H1 (cell line): ENCODE measurements around the gene C4B. TPM values are rescaled to one million over a fixed set of nuclear protein-coding genes. Genes with fewer than 3 reads are reported as not detected.
"Not testable (repeated sequence)": the region's sequence is repeated elsewhere in the genome, so short reads cannot be mapped to it uniquely, and the experiment has no call there.

Experiments
- CTCF ChIA-PET: fragments of 300-600 bp; sonication (Branson Sonifier 250); formaldehyde crosslinking; loops from one replicate; lab custom pipeline; 2021; ENCODE audit not compliant: partially characterized antibody; lab: Charles Lee
- POLR2A ChIA-PET: fragments of 300-600 bp; sonication (Branson Sonifier 250); formaldehyde crosslinking; loops from one replicate; lab custom pipeline; 2021; ENCODE audit warnings: inconsistent platforms; ENCODE audit not compliant: partially characterized antibody; lab: Charles Lee
- DNase-seq, 2 experiments: peaks; one replicate each; pipeline versions ENCODE4 v3.0.0 to v3.0.0-alpha.2; 2010 to 2022; ENCODE audit warnings: low spot score in 2 of 2, low read depth in 1 of 2, mixed read lengths in 1 of 2
- FAIRE-seq: peaks from 2 replicates; lab custom pipeline; 2011; peaks lifted over from hg19 to GRCh38; lab: Jason Lieb, UNC
- H2AFZ ChIP-seq: 2 replicates; pipeline ENCODE4 v1.8.1; 2012; ENCODE audit warnings: low read length, inconsistent platforms
- H2AK5ac ChIP-seq: 2 replicates; pipeline ENCODE4 v1.6.1; 2013; ENCODE audit warnings: low read depth, low read length
- H2BK120ac ChIP-seq: replicated peaks from 2 replicates; pipeline ENCODE3; 2013; ENCODE audit warnings: low read depth, low read length, inconsistent platforms
- H2BK12ac ChIP-seq: 2 replicates; pipeline ENCODE4 v1.6.1; 2013; ENCODE audit warnings: low read depth, low read length
- H2BK15ac ChIP-seq: 2 replicates; pipeline ENCODE4 v1.6.1; 2013; ENCODE audit warnings: low read length
- H2BK20ac ChIP-seq: 2 replicates; pipeline ENCODE4 v1.6.1; 2013; ENCODE audit warnings: low read length
- H2BK5ac ChIP-seq: 2 replicates; pipeline ENCODE4 v1.6.1; 2013; ENCODE audit warnings: low read depth, low read length
- H3K14ac ChIP-seq: 2 replicates; pipeline ENCODE4 v1.6.1; 2013; ENCODE audit warnings: inconsistent platforms; ENCODE audit not compliant: insufficient read length
- H3K18ac ChIP-seq: 2 replicates; pipeline ENCODE4 v1.6.1; 2013; ENCODE audit warnings: low read length; ENCODE audit errors: extremely low read depth
- H3K23ac ChIP-seq: 2 replicates; pipeline ENCODE4 v1.6.1; 2013; ENCODE audit warnings: inconsistent platforms; ENCODE audit not compliant: insufficient read length
- H3K23me2 ChIP-seq: 2 replicates; pipeline ENCODE4 v1.6.1; 2013; ENCODE audit warnings: low read depth, low read length
- H3K27ac ChIP-seq: 2 replicates; pipeline ENCODE4 v1.6.1; 2011; ENCODE audit warnings: low read depth, low read length, inconsistent platforms
- H3K27me3 ChIP-seq, 4 experiments: replicated peaks in 1 of 4; 1 replicate in 1 of 4; 2 replicates in 3 of 4; pipeline versions ENCODE4 v1.6.1 to v1.8.1; 2011 to 2013; ENCODE audit warnings: low read length in 3 of 4, mild to moderate bottlenecking in 3 of 4, inconsistent platforms in 2 of 4, mixed read lengths in 2 of 4, moderate library complexity in 1 of 4; ENCODE audit not compliant: control insufficient read depth in 3 of 4, insufficient read depth in 3 of 4; ENCODE audit errors: extremely low read depth in 1 of 4
- H3K36me3 ChIP-seq, 4 experiments: 2 replicates each; pipeline versions ENCODE4 v1.6.1 to v1.8.1; 2011 to 2013; ENCODE audit warnings: mild to moderate bottlenecking in 4 of 4, low read length in 3 of 4, moderate library complexity in 2 of 4, control low read depth in 1 of 4, inconsistent platforms in 1 of 4; ENCODE audit not compliant: insufficient read depth in 4 of 4, control insufficient read depth in 2 of 4
- H3K4ac ChIP-seq: replicated peaks from 2 replicates; pipeline ENCODE3; 2013; ENCODE audit warnings: low read length, low read depth, mixed read lengths, inconsistent platforms; ENCODE audit not compliant: insufficient read length
- H3K4me1 ChIP-seq, 4 experiments: replicated peaks in 1 of 4; 1 replicate in 1 of 4; 2 replicates in 3 of 4; pipeline versions ENCODE4 v1.6.1 to v1.8.1; 2011 to 2013; ENCODE audit warnings: low read length in 3 of 4, inconsistent platforms in 2 of 4, mixed read lengths in 1 of 4; ENCODE audit not compliant: insufficient read depth in 4 of 4, control insufficient read depth in 3 of 4
- H3K4me2 ChIP-seq, 2 experiments: 2 replicates each; pipeline versions ENCODE4 v1.6.1 to v1.8.1; 2011 to 2013; ENCODE audit warnings: low read depth in 2 of 2, low read length in 2 of 2, control low read depth in 1 of 2, inconsistent platforms in 1 of 2, mild to moderate bottlenecking in 1 of 2; ENCODE audit not compliant: insufficient read depth in 1 of 2
- H3K4me3 ChIP-seq, 4 experiments: fragments of 200-600, 300-600 bp in 1 of 4; sonication (generic), shearing (Covaris generic), sonication (Bioruptor Twin) in 1 of 4; 2 replicates each; pipeline versions ENCODE4 v1.5.1 to v1.8.1; 2011 to 2016; ENCODE audit warnings: low read length in 4 of 4, low read depth in 3 of 4, control low read depth in 2 of 4, inconsistent platforms in 2 of 4, mild to moderate bottlenecking in 2 of 4, mixed read lengths in 1 of 4, moderate library complexity in 1 of 4; ENCODE audit not compliant: insufficient read depth in 2 of 4; ENCODE audit errors: extremely low read depth in 1 of 4
- H3K56ac ChIP-seq: replicated peaks from 2 replicates; pipeline ENCODE3; 2013; ENCODE audit warnings: low read depth, mild to moderate bottlenecking, mixed read lengths, low read length, inconsistent platforms; ENCODE audit not compliant: insufficient read length
- H3K79me1 ChIP-seq: 2 replicates; pipeline ENCODE4 v1.6.1; 2013; ENCODE audit warnings: low read depth, low read length, control low read depth
- H3K79me2 ChIP-seq, 2 experiments: 2 replicates each; pipeline versions ENCODE4 v1.6.1 to v1.8.1; 2012 to 2013; ENCODE audit warnings: low read length in 2 of 2, mild to moderate bottlenecking in 2 of 2, inconsistent platforms in 1 of 2; ENCODE audit not compliant: insufficient read depth in 2 of 2, control insufficient read depth in 1 of 2
- H3K9ac ChIP-seq, 4 experiments: replicated peaks in 1 of 4; 1 replicate in 1 of 4; 2 replicates in 3 of 4; pipeline versions ENCODE4 v1.6.1 to v1.8.1; 2011 to 2013; ENCODE audit warnings: low read depth in 3 of 4, low read length in 3 of 4, control low read depth in 2 of 4, mild to moderate bottlenecking in 2 of 4, moderate library complexity in 2 of 4, inconsistent platforms in 1 of 4; ENCODE audit errors: extremely low read depth in 1 of 4
- H3K9me3 ChIP-seq, 2 experiments: 2 replicates each; pipeline versions ENCODE4 v1.6.1 to v1.8.1; 2012 to 2013; ENCODE audit warnings: mild to moderate bottlenecking in 2 of 2, moderate library complexity in 2 of 2, control low read depth in 1 of 2, inconsistent platforms in 1 of 2, low read depth in 1 of 2, low read length in 1 of 2, mixed read lengths in 1 of 2; ENCODE audit not compliant: insufficient read depth in 2 of 2
- H4K20me1 ChIP-seq, 2 experiments: replicated peaks in 1 of 2; 2 replicates each; pipeline versions ENCODE3 to v1.8.1; 2011 to 2013; ENCODE audit warnings: inconsistent platforms in 2 of 2, low read length in 2 of 2, mild to moderate bottlenecking in 1 of 2; ENCODE audit not compliant: insufficient read depth in 2 of 2, control insufficient read depth in 1 of 2
- H4K5ac ChIP-seq: 2 replicates; pipeline ENCODE4 v1.6.1; 2013; ENCODE audit warnings: low read length, low read depth, mixed read lengths, inconsistent platforms; ENCODE audit not compliant: insufficient read length
- H4K8ac ChIP-seq: 2 replicates; pipeline ENCODE4 v1.8.0; 2013; ENCODE audit warnings: mild to moderate bottlenecking, moderate library complexity, low read length, inconsistent platforms; ENCODE audit not compliant: insufficient read depth; ENCODE audit errors: extremely low read depth
- H4K91ac ChIP-seq: replicated peaks from 2 replicates; pipeline ENCODE3; 2013; ENCODE audit warnings: low read length, mixed read lengths, inconsistent platforms; ENCODE audit not compliant: insufficient read length
- WGBS, 2 experiments: shearing (Covaris generic) in 1 of 2; methylation state at CpG; one replicate each; pipeline versions ENCODE4 v1.1.6 to v1.1.7; 2013 to 2015; ENCODE audit warnings: low lambda C conversion rate in 2 of 2, mixed read lengths in 2 of 2, inconsistent platforms in 1 of 2, low coverage in 1 of 2, missing lambda C conversion rate in 1 of 2; ENCODE audit not compliant: insufficient replicate concordance in 2 of 2, insufficient coverage in 1 of 2, insufficient read length in 1 of 2; ENCODE audit errors: extremely low coverage in 1 of 2, missing lambda C conversion rate in 1 of 2; 5-methylcytosine and 5-hydroxymethylcytosine counted together
- polyA plus RNA-seq, 7 experiments: library from polyadenylated mRNA; depleted of rRNA in 3 of 7; stranded (reverse) in 5 of 7; unstranded in 2 of 7; fragments of >200 nt in 5 of 7; fragments of 200-250 nt in 2 of 7; gene quantifications; 1 replicate in 5 of 7; 2 replicates in 1 of 7; 4 replicates in 1 of 7; pipeline versions ENCODE4 v1.2.1 to v1.2.3, GENCODE V29; 2011 to 2013; ENCODE audit warnings: missing spikeins in 2 of 7, mixed read lengths in 2 of 7
- total RNA-seq: library from RNA; stranded (reverse); fragmentation: NEBNext Ultra II Directional; extraction: Animal tissue kit (Norgen Biotek cat#: 25700); gene quantifications from 2 replicates; pipeline ENCODE4 v1.2.1, GENCODE V29; 2021

C4B gene
- total and polyA plus RNA-seq, 2 of the 8 experiments (the other 6 are each of a cell fraction or from before 2014, with no cell fraction given): 0.74 to 3.5 TPM

DNA sequence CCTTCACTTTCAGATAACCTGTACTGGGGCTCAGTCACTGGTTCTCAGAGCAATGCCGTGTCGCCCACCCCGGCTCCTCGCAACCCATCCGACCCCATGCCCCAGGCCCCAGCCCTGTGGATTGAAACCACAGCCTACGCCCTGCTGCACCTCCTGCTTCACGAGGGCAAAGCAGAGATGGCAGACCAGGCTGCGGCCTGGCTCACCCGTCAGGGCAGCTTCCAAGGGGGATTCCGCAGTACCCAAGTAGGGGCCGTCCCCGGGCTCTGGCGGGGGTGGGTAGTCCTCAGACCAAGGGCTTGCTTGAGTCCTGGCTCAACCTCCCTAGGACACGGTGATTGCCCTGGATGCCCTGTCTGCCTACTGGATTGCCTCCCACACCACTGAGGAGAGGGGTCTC lies 15.0 kb downstream of the C4B start:
- H3K4me3 ChIP-seq, H3K36me3 ChIP-seq, H3K4me2 ChIP-seq, H3K23ac ChIP-seq, H3K9ac ChIP-seq, H3K23me2 ChIP-seq, H4K8ac ChIP-seq, H4K5ac ChIP-seq, POLR2A ChIA-PET, H3K4ac ChIP-seq, H3K79me1 ChIP-seq, H2BK15ac ChIP-seq, H3K79me2 ChIP-seq, H2BK120ac ChIP-seq, H3K14ac ChIP-seq, H2BK5ac ChIP-seq, FAIRE-seq, H3K56ac ChIP-seq, CTCF ChIA-PET, H4K91ac ChIP-seq, H3K18ac ChIP-seq, DNase-seq, H2BK12ac ChIP-seq, H2AFZ ChIP-seq, H2AK5ac ChIP-seq, H3K27ac ChIP-seq, H3K4me1 ChIP-seq, H2BK20ac ChIP-seq, H3K27me3 ChIP-seq, H4K20me1 ChIP-seq, H3K9me3 ChIP-seq: not testable (repeated sequence)
- 87% methylated on average over 5 of the region's 14 CpGs; no CpG with 5 or more reads in 1 of the 2 experiments for WGBS, 2 experiments

DNA sequence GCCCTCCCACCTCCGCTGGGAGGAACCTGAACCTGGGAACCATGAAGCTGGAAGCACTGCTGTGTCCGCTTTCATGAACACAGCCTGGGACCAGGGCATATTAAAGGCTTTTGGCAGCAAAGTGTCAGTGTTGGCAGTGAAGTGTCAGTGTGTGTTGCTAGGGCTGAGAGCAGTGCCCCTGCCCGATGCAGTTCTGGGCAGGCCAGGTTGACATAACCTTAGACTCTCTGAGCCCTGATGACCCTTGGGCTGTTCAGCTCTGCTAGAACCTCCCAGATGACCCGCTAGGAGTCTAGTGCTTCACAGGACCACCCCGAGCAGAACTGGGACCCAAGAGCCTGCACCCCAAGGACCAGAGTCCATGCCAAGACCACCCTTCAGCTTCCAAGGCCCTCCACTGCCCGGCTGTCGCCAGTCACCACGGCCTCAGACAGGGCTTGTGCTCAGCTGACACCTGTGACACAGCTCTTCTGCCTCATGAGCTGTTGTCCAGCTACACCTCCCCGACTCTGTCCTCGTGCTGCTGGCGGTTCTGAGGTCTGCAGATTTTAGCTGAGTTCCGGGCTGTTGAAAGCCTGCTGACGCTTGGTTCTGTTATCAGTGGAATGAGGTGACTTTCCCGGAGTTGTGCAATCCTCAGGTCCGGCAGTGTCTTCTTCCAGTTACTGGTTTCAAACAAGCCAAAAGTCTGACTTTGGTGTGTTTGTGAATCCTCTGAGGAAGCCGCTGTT lies 20.9 kb downstream of the C4B start:
- H3K23me2 ChIP-seq, H2BK15ac ChIP-seq, DNase-seq, H3K4me3 ChIP-seq, H3K4ac ChIP-seq, POLR2A ChIA-PET, H3K9ac ChIP-seq, H3K27me3 ChIP-seq, H2BK120ac ChIP-seq, H4K91ac ChIP-seq, H2AK5ac ChIP-seq, CTCF ChIA-PET, H3K56ac ChIP-seq, H3K9me3 ChIP-seq, H3K4me2 ChIP-seq, H2BK12ac ChIP-seq, H2BK5ac ChIP-seq, H3K79me1 ChIP-seq, H3K79me2 ChIP-seq, H4K20me1 ChIP-seq, H2BK20ac ChIP-seq, FAIRE-seq, H3K4me1 ChIP-seq, H2AFZ ChIP-seq, H3K23ac ChIP-seq, H3K36me3 ChIP-seq, H4K5ac ChIP-seq, H4K8ac ChIP-seq, H3K14ac ChIP-seq, H3K27ac ChIP-seq, H3K18ac ChIP-seq: not testable (repeated sequence)
- WGBS, 2 experiments: no CpG with 5 or more reads among the region's 16 CpGs
